Measurements from ENCODE around the gene CD7. TPM values are rescaled to one million over a fixed set of nuclear protein-coding genes. Genes with fewer than 3 reads are reported as not detected.
A peak's percentile ranks its signal among the peaks of the same experiment; 100 is the strongest.

Gene CD7
- polyA plus RNA-seq, 3 donors, result 0.38 to 3.6 (median 0.42) TPM

GRCh38 chr17:82365606-82366295, 48.3 kb upstream of the CD7 start:
- H3K4me3 Mint-ChIP-seq, result no peak overlapping the region
- H4K20me1 ChIP-seq (ENCODE audit: insufficient read depth, low read length), result no peaks in the 10 kb centered on the region
- peaks cover 8 to 19% of the 10 kb centered on the region in 2 donors for H3K27me3 ChIP-seq (ENCODE audit: control insufficient read depth in 2 of 2, insufficient read depth in 2 of 2, low read length in 2 of 2)
- 100% methylated on average over 4 of the region's 6 CpGs for WGBS (ENCODE audit: insufficient coverage)
- no peak overlapping the region for H3K27ac ChIP-seq (ENCODE audit: low read depth in 1 of 2, low read length in 2 of 2)
- no peak overlapping the region for H2AFZ ChIP-seq (ENCODE audit: insufficient read depth, low read depth, low read length, poor library complexity, severe bottlenecking)
- no peak overlapping the region for H3K4me3 ChIP-seq (replicated peaks in 1 of 3; ENCODE audit: low read depth in 2 of 3, low read length in 3 of 3)
- peaks cover 0 to 5% of the 10 kb centered on the region in 2 donors for H3K4me1 ChIP-seq (ENCODE audit: control insufficient read depth in 1 of 2, insufficient read depth in 2 of 2, low read length in 2 of 2)
- no peak overlapping the region for H3K9ac ChIP-seq (ENCODE audit: insufficient read depth, low read length, poor library complexity, severe bottlenecking)
- DNase-seq, result no peak
- H3K4me2 ChIP-seq (replicated peaks; ENCODE audit: extremely low read depth, low read length, poor library complexity, severe bottlenecking), result no peak overlapping the region
- H3K4me1 Mint-ChIP-seq, result peaks cover 6% of the 10 kb centered on the region
- no peaks in the 10 kb centered on the region for H3K36me3 Mint-ChIP-seq
- no peak for TF ChIP-seq CTCF (IDR thresholded peaks at IDR 0.05)
- peaks cover 0 to 4% of the 10 kb centered on the region in 2 donors for H3K9me3 ChIP-seq (replicated peaks in 1 of 2; ENCODE audit: control insufficient read depth in 1 of 2, insufficient read depth in 1 of 2, low read length in 2 of 2)
- H3K79me2 ChIP-seq (ENCODE audit: insufficient read depth, low read length), result no peaks in the 10 kb centered on the region
- no peak overlapping the region for H3K27ac Mint-ChIP-seq
- peaks cover 0 to 5% (median under 1%) of the 10 kb centered on the region in 7 donors for H3K9me3 Mint-ChIP-seq
- H3K36me3 ChIP-seq (replicated peaks in 1 of 2; ENCODE audit: control insufficient read depth in 1 of 2, insufficient read depth in 2 of 2, low read length in 2 of 2), result no peaks in the 10 kb centered on the region
- peaks cover 17 to 35% (median 34%) of the 10 kb centered on the region in 3 donors for H3K27me3 Mint-ChIP-seq (ENCODE audit: low read depth in 3 of 3)
- intact Hi-C loops (cut with micrococcal nuclease), result no loop called here

GRCh38 chr17:82361885-82362633, 44.7 kb upstream of the CD7 start:
- DNase-seq, result no peak

More at GRCh38 chr17:82361885-82362633, 44.7 kb upstream of the CD7 start:
- Histone ChIP-seq H3K4me3 (replicated peaks in 1 of 3; ENCODE audit: low read depth in 2 of 3, low read length in 3 of 3) (no peak overlapping the region), H3K9ac (ENCODE audit: insufficient read depth, low read length, poor library complexity, severe bottlenecking) (no peak overlapping the region), H4K20me1 (ENCODE audit: insufficient read depth, low read length) (no peaks in the 10 kb centered on the region), H3K4me2 (replicated peaks; ENCODE audit: extremely low read depth, low read length, poor library complexity, severe bottlenecking) (no peak overlapping the region), H3K36me3 (replicated peaks in 1 of 2; ENCODE audit: control insufficient read depth in 1 of 2, insufficient read depth in 2 of 2, low read length in 2 of 2) (no peaks in the 10 kb centered on the region), H3K9me3 (replicated peaks in 1 of 2; ENCODE audit: control insufficient read depth in 1 of 2, insufficient read depth in 1 of 2, low read length in 2 of 2) (peaks cover 0 to 3% of the 10 kb centered on the region in 2 donors), H2AFZ (ENCODE audit: insufficient read depth, low read depth, low read length, poor library complexity, severe bottlenecking) (no peak overlapping the region), H3K27ac (ENCODE audit: low read depth in 1 of 2, low read length in 2 of 2) (no peak overlapping the region), H3K4me1 (ENCODE audit: control insufficient read depth in 1 of 2, insufficient read depth in 2 of 2, low read length in 2 of 2) (peaks cover 4% of the 10 kb centered on the region in 2 donors), H3K79me2 (ENCODE audit: insufficient read depth, low read length) (no peaks in the 10 kb centered on the region), H3K27me3 (ENCODE audit: control insufficient read depth in 2 of 2, insufficient read depth in 2 of 2, low read length in 2 of 2) (no peaks in the 10 kb centered on the region)
- TF ChIP-seq CTCF (IDR thresholded peaks at IDR 0.05), result no peak
- peaks cover 0 to 6% (median 0%) of the 10 kb centered on the region in 7 donors for H3K9me3 Mint-ChIP-seq
- H3K4me3 Mint-ChIP-seq, result peak overlapping the region in 1 of 2 donors; percentile 37
- peak overlapping the region in 2 of 7 donors; percentile 51 to 72 for H3K27ac Mint-ChIP-seq
- no peaks in the 10 kb centered on the region for H3K36me3 Mint-ChIP-seq
- peaks cover 12 to 20% (median 19%) of the 10 kb centered on the region in 3 donors for H3K27me3 Mint-ChIP-seq (ENCODE audit: low read depth in 3 of 3)
- intact Hi-C loops (cut with micrococcal nuclease), result no loop called here
- H3K4me1 Mint-ChIP-seq, result peaks cover 6% of the 10 kb centered on the region
- WGBS (ENCODE audit: insufficient coverage), result 100% methylated on average over 6 of the region's 6 CpGs

All from CD14-positive monocyte (primary cell).